ENCODE data around the gene ARAP2. TPM values are rescaled to one million over a fixed set of nuclear protein-coding genes. Genes with fewer than 3 reads are reported as not detected.

ARAP2 gene
- total RNA-seq, 1 experiment from 2014 or later = 13.6 TPM

- no peak overlapping the region for H2AFZ ChIP-seq (ENCODE audit: low read depth, low read length, poor library complexity, severe bottlenecking)
- RAD21 ChIA-PET (ENCODE audit: low non-redundant PET in 1 of 2, low total read pairs in 2 of 2, uncharacterized antibody in 2 of 2, unreplicated experiment in 2 of 2) = no interaction called here
- H3K4me1 ChIP-seq (ENCODE audit: control insufficient read depth in 1 of 2, insufficient read depth in 2 of 2, low read length in 2 of 2) = peaks cover 5 to 9% of the 10 kb centered on the region in 2 experiments; a peak in 2 of 4 replicates
- H3K4me2 ChIP-seq (ENCODE audit: low read length) = no peak overlapping the region
- no peaks in the 10 kb centered on the region for H3K9me3 ChIP-seq (ENCODE audit: control insufficient read depth in 1 of 2, insufficient read depth in 1 of 2, low read depth in 1 of 2, low read length in 2 of 2)
- no peaks in the 10 kb centered on the region for H3K9me2 ChIP-seq (ENCODE audit: insufficient read depth)
- H3K9ac ChIP-seq (ENCODE audit: low read length) = no peak overlapping the region
- TF ChIP-seq TCF7L2 (IDR thresholded peaks at IDR 0.05; ENCODE audit: borderline replicate concordance, extremely low read depth, insufficient read depth, insufficient read length) (no peak), MAX (IDR thresholded peaks at IDR 0.05) (no peak), CTCF (IDR thresholded peaks at IDR 0.05 in 2 of 3, conservative IDR thresholded peaks at IDR 0.05 in 1 of 3; ENCODE audit: borderline replicate concordance in 1 of 3, insufficient read depth in 1 of 3, low read depth in 2 of 3, low read length in 2 of 3) (no peak), EGR1 (IDR thresholded peaks at IDR 0.05; ENCODE audit: low read depth) (no peak), REST (IDR thresholded peaks at IDR 0.05; ENCODE audit: low read depth) (no peak), SP1 (IDR thresholded peaks at IDR 0.05; ENCODE audit: low read depth) (no peak), CEBPB (IDR thresholded peaks at IDR 0.05; ENCODE audit: low read depth) (no peak), RAD21 (IDR thresholded peaks at IDR 0.05; ENCODE audit: low read depth) (no peak), POLR2A (IDR thresholded peaks at IDR 0.05; ENCODE audit: borderline replicate concordance, extremely low read depth, insufficient read depth, insufficient read length) (no peak), EZH2 (IDR thresholded peaks at IDR 0.05) (no peak), EZH2phosphoT487 (IDR thresholded peaks at IDR 0.05; ENCODE audit: borderline replicate concordance) (no peak), ATF3 (IDR thresholded peaks at IDR 0.05) (no peak), YY1 (IDR thresholded peaks at IDR 0.05; ENCODE audit: extremely low read depth, insufficient replicate concordance, low read depth, low read length) (no peak), ZFX (IDR thresholded peaks at IDR 0.05) (no peak), FOSL1 (IDR thresholded peaks at IDR 0.05; ENCODE audit: low read depth) (no peak), ELF1 (IDR thresholded peaks at IDR 0.05; ENCODE audit: borderline replicate concordance, low read depth) (no peak), JUND (IDR thresholded peaks at IDR 0.05) (no peak), POLR2AphosphoS5 (IDR thresholded peaks at IDR 0.05; ENCODE audit: low read depth, low read length) (no peak), SIN3A (IDR thresholded peaks at IDR 0.05; ENCODE audit: low read depth) (no peak)
- H4K20me1 ChIP-seq (ENCODE audit: insufficient read depth) = no peaks in the 10 kb centered on the region
- CTCF ChIA-PET = no interaction called here
- ATAC-seq = no peak
- no peak overlapping the region for H3K27ac ChIP-seq (ENCODE audit: low read depth, low read length)
- H3K27me3 ChIP-seq (ENCODE audit: insufficient read depth, low read length) = no peaks in the 10 kb centered on the region
- no peaks in the 10 kb centered on the region for H3K36me3 ChIP-seq (ENCODE audit: control insufficient read depth in 1 of 2, insufficient read depth in 2 of 2, low read length in 2 of 2)
- no TSS peak for BruUV-seq (replicated peaks)
- H3K79me2 ChIP-seq (ENCODE audit: insufficient read depth, low read length) = no peaks in the 10 kb centered on the region
- POLR2A ChIA-PET = no interaction called here
- no peak for DNase-seq (ENCODE audit: low read depth, low spot score)
- intact Hi-C loops (cut with micrococcal nuclease) = no loop called here
- no peak overlapping the region for H3K4me3 ChIP-seq (replicated peaks in 1 of 2; ENCODE audit: low read depth in 1 of 2, low read length in 2 of 2)
These were observed 217.1 kb downstream of the ARAP2 start for GRCh38 chr4:36027203-36027602.

All from HCT116 (cell line).